ENCODE data around the gene PEAK1. TPM values are rescaled to one million over a fixed set of nuclear protein-coding genes. Genes with fewer than 3 reads are reported as not detected.

PEAK1 gene
- total RNA-seq, 1 experiment from 2014 or later: 18.4 TPM

DNA sequence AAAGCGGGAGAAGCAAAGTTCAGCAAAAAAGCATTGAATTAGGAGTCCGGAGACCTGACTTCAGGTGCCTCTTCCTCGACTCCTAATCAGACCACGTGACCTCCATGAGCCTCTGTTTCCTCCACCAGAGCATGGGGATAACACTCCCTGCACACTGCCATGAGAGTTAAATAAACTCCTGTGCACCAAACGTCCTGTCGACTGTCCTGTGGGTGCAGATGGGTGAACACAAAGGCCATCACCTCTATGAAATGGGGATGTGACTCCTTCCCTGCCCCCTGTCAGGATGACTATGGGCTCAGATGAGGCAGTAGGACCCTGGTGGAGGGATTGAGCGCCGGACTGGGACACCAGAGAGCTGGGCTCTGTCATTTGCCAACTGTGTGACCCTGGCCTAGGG, 335.5 kb downstream of the PEAK1 start:
- CTCF ChIA-PET: no interaction called here

DNA sequence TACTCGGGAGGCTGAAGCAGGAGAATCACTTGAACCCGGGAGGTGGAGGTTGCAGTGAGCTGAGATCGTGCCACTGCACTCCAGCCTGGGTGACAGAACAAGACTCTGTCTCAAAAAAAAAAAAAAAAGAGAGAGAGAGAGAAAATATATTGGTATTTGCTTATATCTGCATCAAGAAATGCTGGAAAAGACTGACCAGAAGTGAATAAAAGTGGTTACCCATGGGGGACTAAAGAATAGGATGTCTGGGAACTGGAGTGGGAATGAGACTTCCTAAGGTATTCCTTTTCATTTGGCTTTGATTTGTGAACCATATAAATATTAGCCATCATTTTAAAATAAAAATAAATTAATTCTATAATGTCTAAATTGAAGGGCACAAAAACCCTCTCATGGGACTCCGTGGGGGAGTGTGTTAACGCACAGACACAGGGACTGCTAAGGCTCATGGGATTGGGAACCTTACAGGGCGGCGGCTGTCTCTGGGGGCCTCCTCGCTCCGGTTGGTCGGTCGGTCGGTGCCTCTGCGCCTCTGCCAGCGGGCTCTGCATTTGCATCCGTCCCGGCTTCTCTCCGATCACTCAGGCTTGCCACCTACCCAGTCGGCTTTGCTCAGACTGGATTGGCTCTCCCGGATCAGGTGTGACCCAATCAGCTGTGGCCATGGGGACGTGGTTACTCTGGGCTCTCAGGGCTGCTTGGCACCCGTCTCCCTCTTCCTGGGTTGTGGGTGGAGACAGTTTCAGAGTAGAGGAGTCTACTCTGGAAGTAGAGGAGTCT, 336.3 kb downstream of the PEAK1 start:
- ChIA-PET POLR2A (no interaction called here), CTCF (no interaction called here)
- no peaks in the 10 kb centered on the region for H3K36me3 Mint-ChIP-seq (ENCODE audit: insufficient read depth, unreplicated experiment)
- TF ChIP-seq, protein P1, sequence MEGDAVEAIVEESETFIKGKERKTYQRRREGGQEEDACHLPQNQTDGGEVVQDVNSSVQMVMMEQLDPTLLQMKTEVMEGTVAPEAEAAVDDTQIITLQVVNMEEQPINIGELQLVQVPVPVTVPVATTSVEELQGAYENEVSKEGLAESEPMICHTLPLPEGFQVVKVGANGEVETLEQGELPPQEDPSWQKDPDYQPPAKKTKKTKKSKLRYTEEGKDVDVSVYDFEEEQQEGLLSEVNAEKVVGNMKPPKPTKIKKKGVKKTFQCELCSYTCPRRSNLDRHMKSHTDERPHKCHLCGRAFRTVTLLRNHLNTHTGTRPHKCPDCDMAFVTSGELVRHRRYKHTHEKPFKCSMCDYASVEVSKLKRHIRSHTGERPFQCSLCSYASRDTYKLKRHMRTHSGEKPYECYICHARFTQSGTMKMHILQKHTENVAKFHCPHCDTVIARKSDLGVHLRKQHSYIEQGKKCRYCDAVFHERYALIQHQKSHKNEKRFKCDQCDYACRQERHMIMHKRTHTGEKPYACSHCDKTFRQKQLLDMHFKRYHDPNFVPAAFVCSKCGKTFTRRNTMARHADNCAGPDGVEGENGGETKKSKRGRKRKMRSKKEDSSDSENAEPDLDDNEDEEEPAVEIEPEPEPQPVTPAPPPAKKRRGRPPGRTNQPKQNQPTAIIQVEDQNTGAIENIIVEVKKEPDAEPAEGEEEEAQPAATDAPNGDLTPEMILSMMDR (IDR thresholded peaks at IDR 0.05; ENCODE audit: insufficient read depth in 1 of 2, low read depth in 1 of 2, low read length in 1 of 2, severe bottlenecking in 1 of 2, unreplicated experiment in 1 of 2): no peak
- no TSS peak for BruUV-seq (replicated peaks)
- Histone ChIP-seq H3K4me3 (ENCODE audit: low read depth, low read length) (no peak overlapping the region), H3K27me3 (replicated peaks; ENCODE audit: control insufficient read depth, insufficient read depth, low read length) (no peaks in the 10 kb centered on the region), H3K36me3 (ENCODE audit: control insufficient read depth, insufficient read depth, low read length) (no peaks in the 10 kb centered on the region), H3K4me1 (no peaks in the 10 kb centered on the region), H3K9me3 (no peaks in the 10 kb centered on the region)
- H3K4me1 Mint-ChIP-seq (ENCODE audit: low read depth, unreplicated experiment): no peaks in the 10 kb centered on the region
- no peak overlapping the region for H3K4me3 Mint-ChIP-seq (ENCODE audit: unreplicated experiment)
- intact Hi-C loops (cut with micrococcal nuclease; ENCODE audit: unreplicated experiment): no loop called here
- no peaks in the 10 kb centered on the region for H3K27me3 Mint-ChIP-seq (ENCODE audit: insufficient read depth, unreplicated experiment)
- H3K27ac Mint-ChIP-seq (ENCODE audit: unreplicated experiment): no peak overlapping the region
- no peak for DNase-seq
- no peaks in the 10 kb centered on the region for H3K9me3 Mint-ChIP-seq (ENCODE audit: unreplicated experiment)

More for the DNA sequence above, 335.5 kb downstream of the PEAK1 start:
- intact Hi-C loops (cut with micrococcal nuclease; ENCODE audit: unreplicated experiment): no loop called here
- Histone ChIP-seq H3K27me3 (replicated peaks; ENCODE audit: control insufficient read depth, insufficient read depth, low read length) (no peaks in the 10 kb centered on the region), H3K4me1 (no peaks in the 10 kb centered on the region), H3K4me3 (ENCODE audit: low read depth, low read length) (no peak overlapping the region), H3K36me3 (ENCODE audit: control insufficient read depth, insufficient read depth, low read length) (no peaks in the 10 kb centered on the region), H3K9me3 (no peaks in the 10 kb centered on the region)
- BruUV-seq (replicated peaks): no TSS peak
- H3K4me1 Mint-ChIP-seq (ENCODE audit: low read depth, unreplicated experiment): no peaks in the 10 kb centered on the region
- TF ChIP-seq, protein P1 (IDR thresholded peaks at IDR 0.05; ENCODE audit: insufficient read depth in 1 of 2, low read depth in 1 of 2, low read length in 1 of 2, severe bottlenecking in 1 of 2, unreplicated experiment in 1 of 2): no peak
- H3K4me3 Mint-ChIP-seq (ENCODE audit: unreplicated experiment): no peak overlapping the region
- DNase-seq: no peak
- H3K36me3 Mint-ChIP-seq (ENCODE audit: insufficient read depth, unreplicated experiment): no peaks in the 10 kb centered on the region
- H3K9me3 Mint-ChIP-seq (ENCODE audit: unreplicated experiment): no peaks in the 10 kb centered on the region
- POLR2A ChIA-PET: no interaction called here
- H3K27ac Mint-ChIP-seq (ENCODE audit: unreplicated experiment): no peak overlapping the region
- no peaks in the 10 kb centered on the region for H3K27me3 Mint-ChIP-seq (ENCODE audit: insufficient read depth, unreplicated experiment)

DNA sequence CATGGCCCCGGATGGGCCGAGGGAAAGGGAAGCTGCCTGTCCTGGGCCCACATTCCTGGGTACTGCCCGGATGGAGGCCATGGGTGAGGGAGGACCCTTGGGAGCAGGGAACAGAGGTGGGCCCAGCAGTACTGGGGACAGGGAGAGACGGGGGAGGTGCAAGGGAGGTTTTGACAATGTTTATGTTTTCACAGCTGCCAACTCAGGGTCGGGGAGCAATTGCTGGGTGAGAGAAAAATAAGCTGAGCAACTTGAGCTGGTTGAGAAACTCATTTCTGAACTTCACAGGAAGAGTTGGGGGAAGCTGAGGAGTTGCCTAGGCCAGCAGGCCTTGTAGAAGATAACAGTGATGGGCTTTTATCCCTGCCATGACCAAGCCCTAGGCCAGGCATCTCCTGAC, 337.9 kb downstream of the PEAK1 start:
- TF ChIP-seq, protein P1 (IDR thresholded peaks at IDR 0.05; ENCODE audit: insufficient read depth in 1 of 2, low read depth in 1 of 2, low read length in 1 of 2, severe bottlenecking in 1 of 2, unreplicated experiment in 1 of 2): no peak
- ChIA-PET POLR2A (no interaction called here), CTCF (interaction anchor here (0.8 kb wide), 1 partner anchor 50 kb away, joined by 3 read pairs; no protein-coding TSS in a partner anchor)
- H3K9me3 ChIP-seq: no peaks in the 10 kb centered on the region
- H3K27me3 ChIP-seq (replicated peaks; ENCODE audit: control insufficient read depth, insufficient read depth, low read length): no peaks in the 10 kb centered on the region
- Mint-ChIP-seq H3K36me3 (ENCODE audit: insufficient read depth, unreplicated experiment) (no peaks in the 10 kb centered on the region), H3K27me3 (ENCODE audit: insufficient read depth, unreplicated experiment) (no peaks in the 10 kb centered on the region), H3K27ac (ENCODE audit: unreplicated experiment) (no peak overlapping the region), H3K4me3 (ENCODE audit: unreplicated experiment) (no peak overlapping the region), H3K4me1 (ENCODE audit: low read depth, unreplicated experiment) (no peaks in the 10 kb centered on the region), H3K9me3 (ENCODE audit: unreplicated experiment) (no peaks in the 10 kb centered on the region)
- no TSS peak for BruUV-seq (replicated peaks)
- no peak for DNase-seq
- intact Hi-C loops (cut with micrococcal nuclease; ENCODE audit: unreplicated experiment): no loop called here
- H3K4me3 ChIP-seq (ENCODE audit: low read depth, low read length): no peak overlapping the region
- no peaks in the 10 kb centered on the region for H3K4me1 ChIP-seq
- no peaks in the 10 kb centered on the region for H3K36me3 ChIP-seq (ENCODE audit: control insufficient read depth, insufficient read depth, low read length)
